Non-pigmented ciliary epithelial cell (primary cell): ENCODE data around the gene CAMTA1.

ENCODE experiments used
- DNase-seq: peaks from one replicate; pipeline ENCODE4 v3.0.0-alpha.2; 2010; ENCODE audit warnings: low read depth

CAMTA1 gene

DNA sequence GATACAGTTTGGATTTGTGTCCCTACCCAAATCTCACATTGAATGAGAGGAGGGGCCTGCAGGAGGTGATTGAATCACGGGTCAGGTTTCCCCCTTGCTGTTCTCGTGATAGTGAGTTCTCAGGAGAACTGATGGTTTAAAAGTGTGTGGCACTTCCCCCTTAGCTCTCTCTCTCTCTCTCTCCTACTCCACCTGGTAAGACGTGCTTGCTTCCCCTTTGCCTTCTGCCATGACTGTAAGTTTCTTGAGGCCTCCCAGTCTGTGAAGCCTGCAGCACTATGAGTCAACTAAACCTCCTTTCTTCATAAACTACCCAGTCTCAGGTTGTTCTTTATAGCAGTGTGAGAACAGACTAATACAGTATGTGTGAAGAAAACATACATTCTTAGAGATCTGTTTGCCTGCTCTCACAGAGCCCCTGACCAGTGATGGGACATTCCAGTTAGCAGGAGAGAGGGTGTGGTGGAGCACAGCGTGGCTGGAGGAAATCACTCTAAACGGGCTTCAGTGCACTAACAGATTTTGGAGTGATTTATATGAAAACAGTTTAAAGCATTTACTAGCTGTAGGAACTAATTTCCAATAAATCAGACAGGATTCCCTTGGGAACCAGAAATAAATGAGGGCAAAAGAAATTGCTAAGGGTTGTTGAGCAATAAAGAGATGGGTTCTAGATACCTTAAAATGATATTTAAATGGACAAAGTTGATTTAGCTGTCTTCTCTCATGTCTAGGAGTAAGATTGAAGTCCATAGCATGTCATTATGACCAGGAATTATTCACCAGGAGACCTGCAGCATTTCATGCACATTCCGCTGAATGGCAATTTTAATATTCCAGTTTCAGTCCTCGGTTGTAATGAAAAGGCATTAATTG is 411.0 kb downstream of the CAMTA1 start:
- DNase-seq = no peak

DNA sequence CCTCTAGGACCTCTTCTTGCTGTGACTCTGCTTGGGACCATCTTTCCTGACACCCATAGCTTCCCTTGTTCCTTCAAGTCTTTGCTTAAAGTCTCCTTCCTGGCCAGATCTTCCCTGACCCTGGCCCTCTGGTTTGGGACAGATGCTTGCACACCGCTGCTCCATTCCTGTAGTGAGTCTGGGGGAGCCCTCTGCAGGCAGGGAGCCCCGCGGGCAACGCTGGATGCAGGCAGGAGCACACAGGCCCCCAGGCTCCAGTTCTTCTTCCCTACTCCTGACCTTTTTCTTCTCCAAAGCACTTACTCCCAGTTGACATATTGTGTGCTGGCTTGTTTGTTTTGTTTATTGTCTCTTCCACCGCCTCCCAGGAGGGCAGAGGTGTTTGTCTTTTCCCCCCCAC is 413.4 kb downstream of the CAMTA1 start:
- no peak for DNase-seq

DNA sequence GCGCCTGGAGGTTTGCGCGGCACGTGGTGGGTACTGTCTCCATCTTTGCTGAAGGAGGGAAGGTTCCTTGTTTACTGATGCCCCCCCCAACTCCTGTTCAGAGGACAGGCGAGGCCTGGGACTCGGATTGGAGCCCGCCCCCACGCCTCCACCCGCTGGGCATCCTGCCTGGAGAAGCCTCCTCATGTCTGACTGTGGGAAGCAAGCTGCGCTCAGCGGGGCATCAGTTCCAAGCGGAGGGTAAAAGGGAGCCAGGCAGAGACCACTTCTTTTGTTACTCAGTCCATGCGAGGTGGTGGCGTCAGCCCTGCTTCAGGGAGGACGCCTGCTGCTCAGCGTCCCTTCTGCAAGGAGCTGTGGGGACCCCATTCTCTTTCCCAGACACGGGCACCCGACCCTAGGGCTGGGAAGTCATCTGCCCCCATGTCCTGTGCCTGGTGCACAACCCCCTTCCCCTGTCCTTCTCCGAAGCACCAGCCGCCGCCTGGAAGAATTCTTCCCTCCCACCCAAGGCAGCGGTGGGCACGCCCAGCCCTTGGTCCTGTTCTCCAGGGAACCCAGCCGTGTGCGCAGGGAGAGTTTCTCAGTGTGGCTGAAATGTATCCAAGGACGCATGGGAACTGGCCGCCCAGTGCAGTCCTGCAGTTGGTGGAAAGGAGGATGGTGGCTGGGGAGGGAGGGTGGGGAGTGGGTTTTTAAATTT is 414.0 kb downstream of the CAMTA1 start:
- no peak for DNase-seq

DNA sequence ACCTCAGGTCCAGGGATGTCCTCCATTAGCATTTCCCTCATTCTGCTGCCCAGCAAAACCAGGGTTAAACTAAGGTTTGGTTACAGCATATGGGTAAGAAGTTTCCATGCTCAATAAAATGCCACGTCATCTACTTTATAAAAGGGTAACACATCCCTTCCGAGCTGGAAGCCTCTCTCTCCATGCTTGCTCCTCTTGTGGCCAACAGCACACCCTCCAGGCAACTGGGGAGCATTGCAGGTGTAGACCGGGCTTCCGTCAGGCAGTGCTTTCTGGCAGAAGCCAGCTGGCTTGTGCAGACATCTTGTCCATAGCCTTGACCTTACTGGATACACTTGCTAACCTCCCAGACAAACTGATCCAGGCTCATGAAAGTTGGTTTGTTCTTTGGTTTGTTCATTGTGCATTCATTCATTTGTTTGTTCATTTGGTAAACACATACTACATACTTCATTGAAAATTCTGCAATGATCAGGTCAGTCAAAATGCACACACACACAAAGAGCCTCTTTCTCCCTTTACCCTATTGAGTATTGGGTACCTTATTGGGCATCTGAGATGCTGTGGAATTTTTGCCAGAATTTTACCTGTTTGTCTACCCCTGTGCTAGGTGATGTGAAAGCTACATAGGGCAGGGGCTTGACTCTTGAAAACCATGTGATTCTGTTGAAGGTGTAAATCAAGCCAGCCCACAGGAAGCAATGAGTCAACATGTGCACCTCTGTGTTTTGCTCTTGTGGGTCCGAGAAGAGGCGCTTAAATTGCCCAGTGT is 422.8 kb downstream of the CAMTA1 start:
- DNase-seq = peak; percentile 31

DNA sequence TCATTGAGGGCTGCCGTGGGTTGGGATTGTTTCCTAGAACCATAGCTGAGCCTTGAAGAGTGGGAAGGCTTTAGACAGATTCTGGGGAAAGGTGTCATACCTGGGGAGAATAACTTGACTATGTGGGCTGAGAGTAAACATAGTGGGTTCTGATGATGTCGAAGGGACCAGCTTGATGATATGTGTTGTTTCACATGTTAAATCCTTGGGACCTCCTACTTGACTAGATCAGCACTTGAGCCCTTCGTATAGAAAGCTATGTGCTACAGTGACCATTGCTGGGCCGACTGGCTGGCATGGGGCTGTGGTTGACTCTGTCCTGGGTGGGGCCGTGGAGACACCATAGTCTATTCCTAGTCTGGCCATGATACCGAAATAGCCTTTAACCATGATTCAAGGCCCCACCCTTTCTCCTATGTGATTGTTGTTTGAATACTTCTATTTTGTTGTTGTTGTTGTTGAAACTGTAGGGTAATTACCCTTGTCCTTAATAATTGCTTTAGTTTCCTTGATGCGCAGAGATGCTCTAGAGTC is 423.5 kb downstream of the CAMTA1 start:
- no peak for DNase-seq

DNA sequence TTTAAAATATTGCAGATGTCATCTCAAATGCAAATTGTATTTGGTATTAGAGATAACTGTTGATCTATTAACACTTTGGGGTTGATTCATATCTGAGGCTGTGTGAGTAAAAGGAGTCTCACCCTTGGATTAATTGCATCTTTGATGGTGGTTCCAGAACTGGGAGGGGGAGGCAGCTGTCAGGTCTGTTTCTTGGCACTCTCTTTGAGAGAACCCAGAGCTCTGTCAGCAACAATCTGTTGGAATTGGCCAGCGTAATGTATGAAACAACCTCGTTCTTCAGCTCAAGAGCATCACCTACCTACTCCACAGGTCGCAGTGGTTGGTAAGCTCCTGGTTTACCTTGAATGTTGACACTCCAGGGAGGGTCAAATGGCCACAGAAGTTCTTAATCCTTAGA is 424.1 kb downstream of the CAMTA1 start:
- no peak for DNase-seq

DNA sequence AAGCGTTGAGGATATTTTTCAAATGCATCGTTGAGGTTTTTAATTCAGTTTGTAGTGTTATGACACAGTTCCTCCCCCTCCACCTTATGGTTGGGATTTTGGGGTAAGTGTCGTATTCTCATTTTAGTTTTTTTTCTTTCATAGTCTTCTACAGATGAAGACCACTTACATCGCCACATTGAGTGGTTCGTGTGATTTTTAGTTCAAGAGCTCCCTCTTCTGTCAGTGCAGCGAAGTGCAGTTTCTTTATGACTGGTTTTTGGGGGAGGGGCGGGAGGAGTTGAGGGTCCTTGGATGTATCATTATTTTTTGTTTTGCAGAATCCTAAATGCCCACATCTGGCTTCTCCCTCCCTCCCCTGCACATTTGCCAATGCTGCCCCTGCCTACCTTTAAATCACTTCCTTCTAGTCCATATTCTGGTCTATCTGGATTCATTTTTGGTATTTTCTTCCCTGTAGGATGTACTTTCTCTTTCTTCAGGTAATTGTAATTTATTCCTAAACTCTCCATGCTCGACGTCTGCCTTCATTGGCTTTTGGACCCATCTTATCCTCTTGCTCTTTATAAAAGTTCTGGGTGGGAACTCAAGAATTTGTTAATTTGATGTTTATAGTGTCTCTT is 433.1 kb downstream of the CAMTA1 start:
- no peak for DNase-seq

DNA sequence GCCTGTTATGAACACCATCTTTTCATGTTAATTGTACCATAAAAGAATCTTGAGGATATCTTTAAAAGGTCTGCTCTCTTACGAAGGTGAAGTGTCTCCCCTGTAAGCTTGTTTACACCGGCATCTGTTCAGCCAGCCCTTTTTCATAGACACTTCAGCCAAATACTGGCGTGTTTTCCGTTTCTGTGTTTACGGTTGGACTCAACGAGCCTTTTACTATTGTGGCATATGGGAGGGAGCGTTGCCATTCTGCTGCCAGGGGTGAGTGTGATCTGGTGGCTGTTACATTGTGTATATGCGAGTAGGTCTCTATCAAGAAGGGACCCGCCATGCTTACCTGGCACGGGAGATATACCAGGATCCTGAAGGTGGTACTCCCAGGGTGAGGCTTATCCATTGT is 433.8 kb downstream of the CAMTA1 start:
- DNase-seq = no peak

DNA sequence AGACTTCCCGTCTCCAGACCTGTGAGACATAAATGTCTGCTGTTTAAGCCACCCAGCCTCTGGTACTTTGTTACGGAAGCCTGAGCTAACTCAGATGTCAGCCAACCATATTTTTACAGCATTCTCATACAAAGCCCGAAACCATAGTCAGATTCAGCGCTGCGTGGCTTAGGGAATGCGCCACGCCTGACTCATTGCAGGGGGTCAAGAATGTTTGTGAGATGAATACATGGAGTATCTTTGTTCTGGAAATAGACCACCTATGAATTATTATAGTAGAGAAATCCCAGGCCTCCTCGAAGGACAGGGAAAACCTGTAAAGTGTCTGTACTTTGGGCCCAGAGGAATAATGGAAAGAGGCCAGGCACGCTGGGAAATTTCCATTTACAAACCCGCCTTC is 434.8 kb downstream of the CAMTA1 start:
- peak; percentile 48 for DNase-seq

DNA sequence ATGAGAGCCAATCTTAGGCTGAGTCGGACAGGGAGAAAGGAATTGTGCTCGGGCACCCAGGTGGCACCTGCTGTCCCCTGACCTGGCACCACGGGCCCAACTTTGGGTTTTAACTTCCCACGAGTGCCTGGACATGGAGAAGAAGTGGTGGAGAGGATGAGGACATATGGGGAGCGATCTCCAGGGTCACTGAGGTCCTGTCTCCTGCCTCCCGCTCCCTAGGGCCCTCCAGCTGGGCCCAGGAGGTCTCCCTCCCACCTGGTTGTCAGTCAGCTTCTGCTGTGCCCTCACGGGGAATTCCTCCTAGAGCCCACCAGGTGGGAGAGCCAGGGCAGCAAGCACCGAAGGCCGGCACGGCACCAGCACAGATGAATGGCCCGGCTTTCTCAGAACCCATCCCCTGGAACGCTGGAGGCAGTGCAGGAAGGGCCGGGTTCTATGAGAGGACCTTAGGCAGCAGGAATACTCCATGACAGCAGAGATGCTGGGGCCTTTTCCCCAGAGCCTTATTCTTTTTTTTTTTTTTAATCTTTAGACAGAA is 435.5 kb downstream of the CAMTA1 start:
- DNase-seq = no peak

DNA sequence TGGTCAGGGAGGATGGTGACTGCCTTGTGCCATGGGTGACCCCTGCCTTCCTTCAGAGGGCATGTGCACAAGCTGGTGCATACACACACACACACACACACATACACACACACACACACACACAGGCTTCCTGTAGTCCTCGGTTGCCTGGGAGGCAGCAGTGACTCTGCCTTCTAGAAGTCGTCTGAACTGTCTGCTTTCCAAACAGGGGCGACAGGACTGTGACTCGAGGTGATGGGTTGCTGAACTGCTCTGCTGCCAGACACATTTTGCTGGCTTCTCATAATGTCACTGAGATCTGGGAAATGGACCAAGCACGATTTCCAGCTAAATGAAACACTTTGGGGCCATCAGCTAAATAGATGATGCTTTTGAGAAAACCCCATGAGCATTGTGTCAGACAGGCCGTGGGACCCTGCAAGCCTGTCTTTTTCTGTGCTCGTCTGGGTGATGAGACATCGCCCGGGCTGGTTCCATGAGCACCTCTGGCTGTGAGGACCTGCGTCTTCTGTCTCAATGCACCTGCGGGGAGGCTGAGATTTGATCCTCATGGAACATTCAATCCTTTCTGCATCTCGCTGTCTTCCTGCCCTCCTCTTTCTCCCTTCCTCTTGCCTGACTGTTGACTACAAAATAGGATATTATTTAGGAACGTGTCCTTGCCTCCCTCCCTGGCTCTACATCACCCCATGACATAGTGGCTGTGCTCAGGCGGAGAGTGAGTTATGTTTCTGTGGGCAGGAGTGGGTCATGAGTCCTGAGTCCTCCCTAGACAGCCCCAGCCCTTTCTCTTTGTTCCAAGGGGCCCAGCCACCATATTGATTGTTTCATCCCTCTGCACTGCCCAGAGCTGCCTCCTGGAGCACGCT is 436.8 kb downstream of the CAMTA1 start:
- DNase-seq = no peak

DNA sequence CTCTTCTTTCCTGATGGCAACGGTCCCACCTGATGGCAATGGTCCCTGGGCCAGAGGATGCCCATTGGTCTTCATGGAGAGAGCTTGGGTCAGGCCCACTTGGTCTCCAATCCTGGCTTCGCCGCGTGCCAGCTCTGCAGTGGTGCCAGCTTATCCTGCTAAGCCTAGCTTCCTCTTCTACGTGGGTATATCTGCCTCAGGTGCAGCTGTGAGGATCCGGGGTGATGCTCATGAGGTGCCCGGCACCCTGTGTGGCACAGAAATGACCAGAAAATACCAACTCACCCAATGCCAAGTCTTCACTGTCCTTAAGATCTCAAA is 437.4 kb downstream of the CAMTA1 start:
- DNase-seq = no peak

DNA sequence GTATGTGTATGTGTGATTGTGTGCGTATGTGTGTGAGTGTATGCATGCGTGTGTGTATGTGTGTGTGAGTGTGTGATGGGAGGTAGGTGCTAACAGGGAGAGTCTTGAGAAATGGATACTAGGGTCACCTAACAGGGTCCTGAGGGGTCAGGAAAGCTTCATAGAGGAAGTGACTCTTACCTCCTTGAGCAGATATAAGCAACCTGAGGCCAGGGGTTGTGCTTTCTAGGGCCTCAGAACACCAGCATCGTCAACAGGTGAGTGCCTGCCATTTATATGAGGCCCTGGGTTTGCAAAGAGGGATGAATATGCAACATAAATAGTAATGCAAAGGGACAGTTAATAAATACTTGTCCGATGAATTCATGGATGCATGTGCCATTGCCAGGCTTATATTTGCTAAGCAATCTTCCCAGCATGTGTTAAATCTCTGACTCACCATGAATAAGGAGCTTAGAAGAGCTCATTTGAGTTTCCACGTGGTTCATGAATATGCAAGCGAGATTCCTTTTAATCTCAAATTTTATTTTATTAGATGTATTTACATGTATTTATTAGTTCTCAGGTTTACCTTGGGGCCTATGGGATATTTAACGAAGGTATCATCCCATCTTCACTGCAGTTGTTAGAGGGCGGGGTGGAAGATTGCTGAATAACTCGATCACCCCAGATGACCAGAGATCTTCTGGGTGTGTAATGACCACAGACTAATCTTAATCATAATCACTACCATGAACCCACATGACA is 438.3 kb downstream of the CAMTA1 start:
- peak; percentile 75 for DNase-seq

DNA sequence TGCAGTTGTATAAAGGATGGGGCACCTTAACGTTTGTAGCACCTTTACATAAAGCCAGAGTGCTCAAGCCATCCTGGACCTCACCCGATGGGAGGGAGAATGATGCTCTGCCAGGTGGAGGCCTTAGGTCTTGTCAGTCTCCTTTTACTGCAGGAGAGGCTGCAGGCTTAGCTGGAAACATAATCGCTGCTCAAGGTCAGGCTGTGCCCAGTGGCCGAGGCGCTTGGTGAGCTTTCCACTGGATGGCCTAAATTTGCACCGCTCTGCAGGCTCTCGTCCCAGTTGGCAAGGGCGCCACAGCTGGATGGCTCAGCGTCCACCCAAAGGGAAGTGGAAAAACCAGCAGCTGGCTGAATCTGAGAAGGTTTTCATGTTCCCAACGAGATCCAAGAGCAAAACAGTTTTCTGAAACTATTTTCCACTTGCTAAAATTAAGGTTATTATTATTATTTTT is 438.9 kb downstream of the CAMTA1 start:
- DNase-seq = no peak

DNA sequence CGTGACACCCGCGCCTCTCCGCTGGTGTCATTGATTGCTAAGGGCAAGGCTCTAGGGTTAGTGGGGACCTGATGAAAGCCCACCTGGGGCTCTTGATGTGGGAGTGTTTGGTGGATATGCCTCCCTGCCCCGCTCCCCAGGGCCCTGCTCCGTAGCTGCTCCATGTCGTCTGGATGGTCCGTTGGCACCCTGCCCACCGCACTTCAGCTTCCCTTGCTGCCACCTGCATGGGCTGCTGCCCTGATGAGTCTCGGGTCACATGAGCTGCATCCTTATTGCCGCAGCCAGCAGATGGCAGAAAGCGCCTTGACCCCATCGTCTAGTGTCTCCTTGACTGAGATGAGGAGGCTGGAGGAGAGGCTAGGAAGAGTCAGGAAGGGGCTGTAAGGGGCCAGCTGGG is 439.4 kb downstream of the CAMTA1 start:
- no peak for DNase-seq

DNA sequence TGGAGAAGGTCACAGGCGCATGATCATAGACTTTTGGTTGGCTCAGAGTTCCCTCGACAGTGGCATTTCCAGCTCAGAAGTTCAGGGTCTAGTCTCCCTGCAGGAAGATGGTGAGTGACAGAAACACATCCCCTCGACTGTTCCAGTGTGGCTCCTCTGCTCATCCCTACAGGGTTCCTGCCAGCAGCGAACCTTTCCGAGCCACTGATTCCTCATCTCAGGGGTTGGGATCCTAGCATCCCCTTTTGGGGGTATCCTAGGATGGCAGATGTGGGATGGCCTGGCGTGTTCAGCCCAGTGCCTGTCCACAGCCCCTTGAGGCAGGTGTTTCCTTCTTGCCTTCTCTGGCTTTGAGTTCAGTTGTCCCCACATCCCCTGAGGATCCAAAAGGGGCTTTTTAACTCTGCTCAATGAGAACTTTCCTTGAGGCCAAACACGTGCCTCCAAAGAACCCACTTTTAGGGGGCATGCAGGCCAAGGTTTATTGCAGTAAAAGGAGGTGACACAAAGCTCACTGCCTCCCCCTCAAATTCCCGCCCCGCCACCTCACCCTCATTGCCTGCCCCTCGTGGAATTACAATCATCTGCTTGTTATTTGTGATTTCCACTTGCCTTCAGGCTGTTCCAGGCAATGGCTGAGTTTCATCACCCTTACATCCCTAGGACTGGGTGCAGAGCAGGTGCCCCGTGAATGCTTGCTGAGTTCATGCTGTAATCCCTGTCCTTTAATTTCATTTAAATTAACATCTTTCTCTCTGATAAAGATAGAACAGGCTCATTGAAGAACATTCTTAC is 440.7 kb downstream of the CAMTA1 start:
- DNase-seq = no peak

DNA sequence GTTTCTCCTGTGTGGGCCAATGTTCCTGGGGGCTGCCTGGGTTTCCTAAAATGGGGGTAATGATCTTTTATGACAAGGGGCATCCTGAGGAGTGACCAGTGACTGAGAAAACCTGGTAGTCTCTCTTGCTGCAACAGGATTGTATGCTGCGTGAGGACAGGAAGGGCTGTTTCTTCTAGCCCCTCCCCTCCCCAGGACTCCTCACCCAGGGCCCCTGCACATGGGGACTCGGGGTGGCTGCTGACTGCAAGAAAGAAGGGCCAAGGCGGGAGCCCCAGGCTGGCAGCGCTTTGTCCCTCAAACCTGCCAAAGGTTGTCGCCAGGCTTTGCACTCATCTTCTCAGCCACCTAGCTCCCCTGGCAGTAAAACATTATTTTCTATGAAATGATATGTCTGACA is 442.4 kb downstream of the CAMTA1 start:
- DNase-seq = no peak

DNA sequence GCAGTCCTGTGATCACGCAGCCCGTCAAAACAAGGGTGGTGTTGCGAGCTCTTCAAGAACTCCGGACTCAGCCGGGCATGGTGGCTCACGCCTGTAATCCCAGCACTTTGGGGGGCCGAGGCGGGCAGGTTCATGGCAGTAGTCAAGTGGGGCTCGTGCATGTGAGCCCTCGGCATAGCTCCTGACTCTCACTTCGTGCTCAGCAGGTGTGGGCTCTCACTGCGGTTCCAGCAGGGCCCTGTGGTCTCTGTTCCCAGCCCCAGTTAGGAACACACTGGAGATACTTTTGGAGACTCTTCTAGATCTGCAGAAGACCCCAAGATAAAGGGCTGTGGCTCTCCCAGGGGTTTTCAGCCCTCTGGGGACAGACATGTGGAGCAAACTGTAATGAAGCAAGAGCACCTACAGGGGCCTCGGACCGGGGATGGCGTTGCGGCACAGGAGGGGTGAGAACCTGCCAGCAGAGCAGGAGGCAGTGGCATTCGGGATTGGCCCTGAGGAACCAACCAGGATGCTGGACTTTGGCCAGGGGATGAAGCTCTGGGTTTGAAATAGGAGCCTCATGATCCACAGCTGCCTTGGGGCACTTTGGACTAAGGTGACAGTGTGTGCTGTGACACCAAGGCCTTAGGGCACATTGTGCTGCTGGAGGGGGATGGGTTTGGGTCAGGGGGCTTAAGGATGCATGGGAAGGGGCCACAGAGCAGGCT is 443.2 kb downstream of the CAMTA1 start:
- DNase-seq = no peak

DNA sequence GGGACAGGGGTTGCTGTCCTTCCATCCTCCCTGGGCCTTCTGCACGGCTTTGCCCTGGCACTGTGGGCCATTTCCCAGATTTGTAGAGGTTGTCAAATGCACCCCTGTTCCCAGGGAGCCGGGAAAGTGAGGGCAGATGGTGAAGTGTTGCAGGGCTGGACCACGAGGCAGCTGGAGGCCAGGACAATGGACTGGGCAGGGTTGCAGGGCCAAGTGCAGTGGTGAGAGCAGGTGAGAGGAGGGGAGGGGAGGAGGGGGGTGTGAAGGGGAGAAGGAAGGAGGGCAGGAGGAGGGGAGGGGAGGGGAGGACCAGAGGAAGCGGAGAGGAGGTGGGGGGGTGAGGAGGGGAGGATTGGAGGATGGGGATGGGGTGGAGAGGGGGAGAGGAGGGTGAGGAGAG is 443.9 kb downstream of the CAMTA1 start:
- DNase-seq = no peak
